HepG2 (cell line): Measurements from ENCODE around the gene ZCCHC18. TPM values are rescaled to one million over a fixed set of nuclear protein-coding genes. Genes with fewer than 3 reads are reported as not detected.

Experiments
- ATAC-seq: fragments of 200-7000 bp; cut with Tn5 transposase; 3 replicates; pipeline ENCODE4 v1.9.1; 2020; ENCODE audit warnings: mild to moderate bottlenecking, moderate library complexity
- BruUV-seq: library from RNA; stranded (reverse); fragments of 400-500 nt; replicated peaks from 2 replicates; lab custom pipeline; 2021; lab: Mats Ljungman, UMichigan
- CTCF ChIA-PET: fragments of 300-600 bp; formaldehyde crosslinking; extraction: SDS; loops from one replicate; lab custom pipeline; 2021; ENCODE audit warnings: low total read pairs, inconsistent platforms, low intra/inter-chr PET ratio; lab: Yijun Ruan, JAX
- POLR2A ChIA-PET: fragments of 350-600 bp; sonication (Branson Sonifier 250); formaldehyde crosslinking; loops from one replicate; lab custom pipeline; 2020; ENCODE audit warnings: antibody characterized with exemption, inconsistent platforms; lab: Yijun Ruan, JAX
- DNase-seq: peaks from one replicate; pipeline ENCODE4 v3.0.0-alpha.2; 2015; ENCODE audit warnings: low spot score
- FAIRE-seq: peaks from 3 replicates; lab custom pipeline; 2011; peaks lifted over from hg19 to GRCh38; lab: Jason Lieb, UNC
- H2AFZ ChIP-seq: one replicate; pipeline ENCODE4 v1.6.1; 2011; ENCODE audit warnings: low read length, inconsistent platforms
- H3K27ac ChIP-seq: fragments of 300-600 bp; 3 replicates; pipeline ENCODE4 v1.8.0; 2011; ENCODE audit warnings: mixed run types, mild to moderate bottlenecking, mixed read lengths, low read length, inconsistent platforms; ENCODE audit not compliant: insufficient read depth; ENCODE audit errors: extremely low read length
- H3K27me3 ChIP-seq, 2 experiments: fragments of 200-600 bp in 1 of 2; 2 replicates in 1 of 2; 3 replicates in 1 of 2; pipeline versions ENCODE4 v1.6.0 to v1.8.0; 2011; ENCODE audit warnings: low read length in 2 of 2, mild to moderate bottlenecking in 2 of 2, moderate library complexity in 2 of 2, inconsistent platforms in 1 of 2; ENCODE audit not compliant: insufficient read depth in 2 of 2, control insufficient read depth in 1 of 2
- H3K36me3 ChIP-seq, 2 experiments: fragments of 200-600 bp in 1 of 2; replicated peaks in 1 of 2; 2 replicates in 1 of 2; 3 replicates in 1 of 2; pipeline versions ENCODE4 v1.5.1 to v1.8.0; 2011; ENCODE audit warnings: low read length in 2 of 2, inconsistent platforms in 1 of 2; ENCODE audit not compliant: insufficient read depth in 2 of 2, control insufficient read depth in 1 of 2
- H3K4me1 ChIP-seq: 2 replicates; pipeline ENCODE4 v1.5.1; 2012; ENCODE audit warnings: low read length, inconsistent platforms; ENCODE audit not compliant: insufficient read depth
- H3K4me2 ChIP-seq: 2 replicates; pipeline ENCODE4 v1.6.0; 2011; ENCODE audit warnings: low read depth, low read length, inconsistent platforms
- H3K4me3 ChIP-seq, 3 experiments: fragments of 200-600 bp in 1 of 3; sonication (generic), shearing (Covaris generic) in 1 of 3; replicated peaks in 1 of 3; 2 replicates each; pipeline ENCODE4 v1.5.1; 2011 to 2016; ENCODE audit warnings: low read length in 3 of 3, inconsistent platforms in 2 of 3, low read depth in 2 of 3, mild to moderate bottlenecking in 2 of 3, control low read depth in 1 of 3, mixed read lengths in 1 of 3; ENCODE audit not compliant: insufficient read depth in 1 of 3
- H3K79me2 ChIP-seq: one replicate; pipeline ENCODE4 v1.6.1; 2011; ENCODE audit warnings: low read length, inconsistent platforms; ENCODE audit not compliant: insufficient read depth
- H3K9ac ChIP-seq: 2 replicates; pipeline ENCODE4 v1.6.0; 2011; ENCODE audit warnings: mild to moderate bottlenecking, low read depth, low read length, inconsistent platforms; ENCODE audit not compliant: insufficient read depth
- H3K9me3 ChIP-seq: 2 replicates; pipeline ENCODE4 v1.5.1; 2012; ENCODE audit warnings: mild to moderate bottlenecking, low read length
- H4K20me1 ChIP-seq: 2 replicates; pipeline ENCODE4 v1.6.0; 2011; ENCODE audit warnings: inconsistent platforms, mild to moderate bottlenecking, low read length, moderate library complexity; ENCODE audit not compliant: insufficient read depth
- ARID2 ChIP-seq: sonication (generic); formaldehyde crosslinking; IDR thresholded peaks from 2 replicates; pipeline ENCODE4 v1.8.1; 2022; ENCODE audit warnings: mild to moderate bottlenecking, missing genetic modification reagents, borderline replicate concordance
- ATM ChIP-seq: fragments of 450-650 bp; IDR thresholded peaks from 2 replicates; pipeline ENCODE4 v1.7.1; 2017; ENCODE audit warnings: mild to moderate bottlenecking, borderline replicate concordance
- BATF2 ChIP-seq: sonication (generic); formaldehyde crosslinking; IDR thresholded peaks from 2 replicates; pipeline ENCODE4 v1.8.0; 2022; ENCODE audit warnings: mild to moderate bottlenecking, missing genetic modification reagents, moderate library complexity
- BRF2 ChIP-seq: sonication (generic); formaldehyde crosslinking; IDR thresholded peaks from 2 replicates; pipeline ENCODE4 v1.8.1; 2022; ENCODE audit warnings: mild to moderate bottlenecking, missing genetic modification reagents
- CSRNP2 ChIP-seq: sonication (generic); formaldehyde crosslinking; conservative IDR thresholded peaks from 2 replicates; pipeline ENCODE4 v1.8.0; 2022; ENCODE audit warnings: low read depth, missing genetic modification reagents
- HES4 ChIP-seq: sonication (generic); formaldehyde crosslinking; IDR thresholded peaks from 2 replicates; pipeline ENCODE4 v1.9.0; 2021; ENCODE audit warnings: mild to moderate bottlenecking, missing genetic modification reagents, borderline replicate concordance
- KLF16 ChIP-seq, 2 experiments: sonication (generic) in 1 of 2; formaldehyde crosslinking in 1 of 2; IDR thresholded peaks; 2 replicates each; pipeline versions ENCODE4 v1.6.1 to v1.8.0; 2016 to 2023; ENCODE audit warnings: missing genetic modification reagents in 2 of 2, missing compliant biosample characterization in 1 of 2
- MIER3 ChIP-seq: IDR thresholded peaks from 2 replicates; pipeline ENCODE4 v1.6.1; 2016; ENCODE audit warnings: missing compliant biosample characterization, borderline replicate concordance
- SOX13 ChIP-seq, 3 experiments: fragments of 450-650 bp in 1 of 3; sonication (generic) in 1 of 3; formaldehyde crosslinking in 1 of 3; IDR thresholded peaks in 2 of 3; conservative IDR thresholded peaks in 1 of 3; 2 replicates each; pipeline versions ENCODE4 v1.5.0 to v1.6.1; 2016 to 2020; ENCODE audit warnings: antibody characterized with exemption in 1 of 3, mild to moderate bottlenecking in 1 of 3, missing compliant biosample characterization in 1 of 3, missing genetic modification reagents in 1 of 3, moderate library complexity in 1 of 3
- ZBTB39 ChIP-seq: sonication (generic); formaldehyde crosslinking; IDR thresholded peaks from 2 replicates; pipeline ENCODE4 v1.5.0; 2020; ENCODE audit warnings: missing genetic modification reagents
- ZNF17 ChIP-seq: sonication (generic); formaldehyde crosslinking; IDR thresholded peaks from 2 replicates; pipeline ENCODE4 v1.5.0; 2020; ENCODE audit warnings: mild to moderate bottlenecking, missing genetic modification reagents
- ZNF33A ChIP-seq: sonication (generic); formaldehyde crosslinking; IDR thresholded peaks from 2 replicates; pipeline ENCODE4 v1.5.1; 2020; ENCODE audit warnings: missing genetic modification reagents, mild to moderate bottlenecking, moderate library complexity, borderline replicate concordance
- ZNF460 ChIP-seq: sonication (generic); formaldehyde crosslinking; IDR thresholded peaks from 2 replicates; pipeline ENCODE4 v1.5.1; 2020; ENCODE audit warnings: missing genetic modification reagents, mild to moderate bottlenecking, borderline replicate concordance
- WGBS: methylation state at CpG from one replicate; pipeline ENCODE4 v1.1.6; 2017; ENCODE audit warnings: low lambda C conversion rate; 5-methylcytosine and 5-hydroxymethylcytosine counted together
- in situ Hi-C: cut with HindIII; loops from 2 replicates; pipeline ENCODE4 v1.10.0; 2017; ENCODE audit warnings: low pct_unique_long_range_greater_than_20kb; ENCODE audit not compliant: extremely low pct_ligation_motif_present
- intact Hi-C: fragments of 100-400 bp; cut with micrococcal nuclease; formaldehyde crosslinking; loops from one replicate; pipeline ENCODE4 v1.10.0; 2022; ENCODE audit not compliant: unreplicated experiment
- polyA plus RNA-seq, 8 experiments: library from polyadenylated mRNA; depleted of rRNA in 3 of 8; stranded (reverse) in 7 of 8; unstranded in 1 of 8; fragments of >200 nt; fragmentation: Illumina TruSeq in 4 of 8; extraction: Trizol in 4 of 8; gene quantifications; 2 replicates each; pipeline versions ENCODE4 v1.2.1 to v1.2.3, GENCODE V29; 2011 to 2016; ENCODE audit warnings: low read depth in 4 of 8, missing spikeins in 1 of 8, mixed read lengths in 1 of 8; ENCODE audit not compliant: insufficient read depth in 1 of 8
- total RNA-seq, 5 experiments: library from RNA; depleted of rRNA; stranded (reverse); fragments of >200 nt; fragmentation: Illumina TruSeq; extraction: Trizol; gene quantifications; 2 replicates each; pipeline ENCODE4 v1.2.3, GENCODE V29; 2016; ENCODE audit warnings: low read depth in 1 of 5

The ZCCHC18 gene
- total and polyA plus RNA-seq, 2 of the 13 experiments (the other 11 are each of a cell fraction or from before 2014, with no cell fraction given): 0.18 to 0.33 TPM

- H3K4me2 ChIP-seq: no peak overlapping the region
- H3K27me3 ChIP-seq: no peaks in the 10 kb centered on the region
- ChIA-PET POLR2A (no interaction called here), CTCF (no interaction called here)
- no peaks in the 10 kb centered on the region for H3K4me1 ChIP-seq
- H4K20me1 ChIP-seq: no peaks in the 10 kb centered on the region
- no peaks in the 10 kb centered on the region for H3K79me2 ChIP-seq
- H3K36me3 ChIP-seq: no peaks in the 10 kb centered on the region
- intact Hi-C loops (no loop called here), in situ Hi-C loops (loop anchor here (25.0 kb wide), 2 partner anchors 280 to 580 kb away; partner anchors contain the start of gene RAB9B)
- FAIRE-seq (no peak), ATAC-seq (no peak), DNase-seq (no peak)
- no peak overlapping the region for H2AFZ ChIP-seq
- no peak overlapping the region for H3K27ac ChIP-seq
- H3K4me3 ChIP-seq: no peak overlapping the region
- no TSS peak for BruUV-seq
- H3K9me3 ChIP-seq: no peaks in the 10 kb centered on the region
- TF ChIP-seq KLF16 (CRISPR knock-in tag; IDR thresholded peaks at IDR 0.05) (no peak), HES4 (CRISPR knock-in tag) (no peak), ZNF460 (CRISPR knock-in tag) (no peak), ATM (no peak), BRF2 (CRISPR knock-in tag) (no peak), ARID2 (CRISPR knock-in tag) (no peak)
- H3K9ac ChIP-seq: no peak overlapping the region
These were observed 5.4 kb downstream of the ZCCHC18 start for GRCh38 chrX:104117759-104118158.

- no peaks in the 10 kb centered on the region for H3K4me1 ChIP-seq
- WGBS: 100% methylated on average over 1 of the region's 1 CpG
- POLR2A ChIA-PET: no interaction called here
- H3K9ac ChIP-seq: no peak overlapping the region
- H4K20me1 ChIP-seq: no peaks in the 10 kb centered on the region
- CTCF ChIA-PET: no interaction called here
- ATAC-seq (no peak), DNase-seq (no peak), FAIRE-seq (no peak)
- no peaks in the 10 kb centered on the region for H3K36me3 ChIP-seq
- H2AFZ ChIP-seq: no peak overlapping the region
- in situ Hi-C loops (loop anchor here (25.0 kb wide), 2 partner anchors 281 to 581 kb away; partner anchors contain the start of gene RAB9B), intact Hi-C loops (no loop called here)
- no peaks in the 10 kb centered on the region for H3K79me2 ChIP-seq
- H3K27me3 ChIP-seq: no peaks in the 10 kb centered on the region
- no peak overlapping the region for H3K27ac ChIP-seq
- H3K9me3 ChIP-seq: no peaks in the 10 kb centered on the region
- BruUV-seq: no TSS peak
- H3K4me2 ChIP-seq: no peak overlapping the region
- no peak overlapping the region for H3K4me3 ChIP-seq
- TF ChIP-seq ZNF17 (CRISPR knock-in tag): no peak
- TF ChIP-seq BATF2 (CRISPR knock-in tag): no peak
- TF ChIP-seq CSRNP2: no peak
- no peak for TF ChIP-seq MIER3 (CRISPR knock-in tag)
- no peak for TF ChIP-seq ZNF33A (CRISPR knock-in tag)
- TF ChIP-seq SOX13 (IDR thresholded peaks at IDR 0.05): no peak
- TF ChIP-seq SOX13 (CRISPR knock-in tag; conservative IDR thresholded peaks at IDR 0.05 in 1 of 2, IDR thresholded peaks at IDR 0.05 in 1 of 2): no peak
- TF ChIP-seq ZBTB39: no peak
These were observed 6.4 kb downstream of the ZCCHC18 start for GRCh38 chrX:104118765-104119164.
